Activated CD4-positive, alpha-beta T cell treated with anti-CD3 and anti-CD28 coated beads, Interleukin-2, amount 10 ng/mL, durations not matched to agents 24 days and 14 days (primary cell): ENCODE measurements around the gene DDX27. TPM values are rescaled to one million over a fixed set of nuclear protein-coding genes. Genes with fewer than 3 reads are reported as not detected.
"Not testable (repeated sequence)": the region's sequence is repeated elsewhere in the genome, so short reads cannot be mapped to it uniquely, and the experiment has no call there.

Source experiments
- DNase-seq: peaks from one replicate; pipeline ENCODE4 v3.0.0; 2022
- H3K27ac Mint-ChIP-seq: one replicate; pipeline ENCODE4 v1.8.0; 2022; ENCODE audit warnings: mild to moderate bottlenecking, mixed read lengths
- H3K27me3 Mint-ChIP-seq: one replicate; pipeline ENCODE4 v1.8.0; 2022; ENCODE audit warnings: mixed read lengths
- H3K36me3 Mint-ChIP-seq: one replicate; pipeline ENCODE4 v1.8.0; 2022; ENCODE audit warnings: low read depth, mild to moderate bottlenecking, mixed read lengths
- H3K4me1 Mint-ChIP-seq: one replicate; pipeline ENCODE4 v1.8.0; 2021; ENCODE audit warnings: mixed read lengths
- H3K4me3 Mint-ChIP-seq: one replicate; pipeline ENCODE4 v1.8.0; 2022; ENCODE audit warnings: mild to moderate bottlenecking, moderate library complexity, mixed read lengths
- H3K9me3 Mint-ChIP-seq: one replicate; pipeline ENCODE4 v1.8.0; 2021; ENCODE audit warnings: mixed read lengths
- intact Hi-C: fragments of 100-400 bp; cut with micrococcal nuclease; formaldehyde crosslinking; loops from one replicate; pipeline ENCODE4 v1.15.1; 2023
- total RNA-seq: library from RNA; stranded (reverse); gene quantifications from 2 replicates; pipeline ENCODE4 v1.2.3, GENCODE V29; 2022

Gene DDX27, protein sequence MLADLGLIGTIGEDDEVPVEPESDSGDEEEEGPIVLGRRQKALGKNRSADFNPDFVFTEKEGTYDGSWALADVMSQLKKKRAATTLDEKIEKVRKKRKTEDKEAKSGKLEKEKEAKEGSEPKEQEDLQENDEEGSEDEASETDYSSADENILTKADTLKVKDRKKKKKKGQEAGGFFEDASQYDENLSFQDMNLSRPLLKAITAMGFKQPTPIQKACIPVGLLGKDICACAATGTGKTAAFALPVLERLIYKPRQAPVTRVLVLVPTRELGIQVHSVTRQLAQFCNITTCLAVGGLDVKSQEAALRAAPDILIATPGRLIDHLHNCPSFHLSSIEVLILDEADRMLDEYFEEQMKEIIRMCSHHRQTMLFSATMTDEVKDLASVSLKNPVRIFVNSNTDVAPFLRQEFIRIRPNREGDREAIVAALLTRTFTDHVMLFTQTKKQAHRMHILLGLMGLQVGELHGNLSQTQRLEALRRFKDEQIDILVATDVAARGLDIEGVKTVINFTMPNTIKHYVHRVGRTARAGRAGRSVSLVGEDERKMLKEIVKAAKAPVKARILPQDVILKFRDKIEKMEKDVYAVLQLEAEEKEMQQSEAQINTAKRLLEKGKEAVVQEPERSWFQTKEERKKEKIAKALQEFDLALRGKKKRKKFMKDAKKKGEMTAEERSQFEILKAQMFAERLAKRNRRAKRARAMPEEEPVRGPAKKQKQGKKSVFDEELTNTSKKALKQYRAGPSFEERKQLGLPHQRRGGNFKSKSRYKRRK
- 56.5 and 56.9 TPM in 2 replicates for total RNA-seq

DNA sequence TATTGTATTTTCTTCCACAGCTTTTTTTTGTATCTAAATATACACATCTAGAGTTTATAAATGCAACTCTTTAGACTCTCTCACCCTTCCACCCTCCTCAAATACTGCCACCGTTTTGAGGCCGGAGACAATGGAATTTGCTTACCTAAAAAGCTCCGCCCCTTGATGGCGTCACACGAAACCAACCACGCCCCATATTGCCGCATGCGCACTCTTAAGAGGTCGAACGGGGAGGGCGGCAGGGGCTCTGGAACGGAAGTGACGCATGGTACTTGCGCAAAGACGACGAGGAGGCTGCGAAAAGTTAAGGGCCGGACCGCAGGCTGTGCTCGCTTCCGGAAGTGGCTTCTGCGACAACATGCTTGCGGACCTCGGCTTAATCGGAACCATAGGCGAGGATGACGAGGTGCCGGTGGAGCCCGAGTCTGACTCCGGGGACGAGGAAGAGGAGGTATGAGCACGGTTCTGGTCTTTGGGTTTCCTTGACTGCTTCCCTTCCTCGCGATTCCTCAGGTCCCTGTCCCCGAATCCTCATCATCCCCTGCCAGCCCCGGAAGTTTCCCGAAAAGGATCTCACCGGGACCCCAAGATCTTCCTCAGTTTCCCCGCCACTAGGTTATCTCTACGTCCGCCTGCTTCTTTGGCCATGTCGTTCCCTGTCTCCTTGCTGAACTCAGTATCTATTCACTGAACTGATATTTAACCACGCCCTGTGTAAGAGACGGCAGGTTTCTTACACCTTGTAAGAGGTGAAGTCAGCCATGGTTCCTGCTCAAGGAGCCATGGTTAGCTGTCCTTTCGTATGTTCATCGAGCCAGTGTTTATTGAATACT, at the start of gene DDX27:
Gene DDX27 (plus strand): TSS at position 326 of the 833 bp plus-strand sequence. CDS start 33 bp downstream, at position 359.
- H3K27ac Mint-ChIP-seq: peak within 1 kb of the TSS; percentile 97
- H3K27me3 Mint-ChIP-seq: peaks cover 4% of the 10 kb centered on the region
- peaks cover 30% of the 10 kb centered on the region for H3K36me3 Mint-ChIP-seq
- DNase-seq: peak; percentile 99
- no peaks in the 10 kb centered on the region for H3K9me3 Mint-ChIP-seq
- intact Hi-C loops: loop anchor here (1.0 to 10.0 kb wide), 4 partner anchors 32 to 173 kb away; partner anchors contain the start of gene CSE1L
- H3K4me1 Mint-ChIP-seq: peaks cover 18% of the 10 kb centered on the region
- H3K4me3 Mint-ChIP-seq: peak within 1 kb of the TSS; percentile 94

DNA sequence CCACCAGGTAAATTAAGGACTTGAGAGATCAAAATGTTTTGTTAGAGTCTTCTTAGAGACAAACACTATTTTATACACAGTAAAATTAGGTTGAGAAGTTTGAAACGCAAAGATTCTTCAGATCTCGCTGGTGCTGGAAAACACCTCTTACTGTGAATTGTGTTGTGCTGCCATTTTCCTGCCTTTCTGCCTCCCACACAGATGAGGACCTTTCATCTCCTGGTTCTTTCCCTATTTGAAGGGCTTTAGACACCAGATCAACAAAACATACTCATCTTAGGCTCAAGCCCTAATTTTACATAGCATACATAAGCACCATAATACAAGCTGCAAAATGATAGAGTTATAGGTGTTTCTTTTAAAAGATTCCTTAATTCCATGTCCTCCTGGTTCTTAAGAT, 49.7 kb upstream of the DDX27 start:
- Mint-ChIP-seq H3K27me3 (no peaks in the 10 kb centered on the region), H3K4me3 (no peak overlapping the region), H3K27ac (peak overlapping the region; percentile 50), H3K9me3 (no peaks in the 10 kb centered on the region), H3K4me1 (peaks cover 57% of the 10 kb centered on the region), H3K36me3 (peaks cover 38% of the 10 kb centered on the region)
- no peak for DNase-seq
- intact Hi-C loops: loop anchor here (5.0 to 10.0 kb wide), 4 partner anchors 45 to 425 kb away; partner anchors contain the start of genes DDX27 and ZNFX1

DNA sequence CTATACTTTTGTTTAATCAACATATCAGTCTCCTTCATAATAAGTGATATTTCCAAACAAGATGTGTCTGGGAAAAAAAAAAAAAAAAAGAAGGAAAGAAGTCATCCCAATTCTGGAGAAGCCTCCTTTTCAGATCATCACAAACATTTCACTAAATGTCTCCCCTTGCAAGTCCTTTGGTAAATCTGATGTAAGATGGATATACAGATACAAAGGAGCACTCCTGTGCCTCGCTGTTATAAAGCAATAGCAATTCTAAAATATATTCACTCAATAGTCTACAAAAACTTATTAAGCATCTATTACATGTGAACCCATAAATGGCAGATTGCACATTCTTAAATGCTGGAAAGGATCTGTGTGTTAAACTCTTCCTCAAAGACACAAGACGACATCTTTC, 48.5 kb upstream of the DDX27 start:
- intact Hi-C loops: no loop called here
- H3K27me3 Mint-ChIP-seq: no peaks in the 10 kb centered on the region
- H3K9me3 Mint-ChIP-seq: no peaks in the 10 kb centered on the region
- no peak for DNase-seq
- H3K27ac Mint-ChIP-seq: peak overlapping the region; percentile 43
- H3K4me1 Mint-ChIP-seq: peaks cover 54% of the 10 kb centered on the region
- no peak overlapping the region for H3K4me3 Mint-ChIP-seq
- H3K36me3 Mint-ChIP-seq: peaks cover 34% of the 10 kb centered on the region

DNA sequence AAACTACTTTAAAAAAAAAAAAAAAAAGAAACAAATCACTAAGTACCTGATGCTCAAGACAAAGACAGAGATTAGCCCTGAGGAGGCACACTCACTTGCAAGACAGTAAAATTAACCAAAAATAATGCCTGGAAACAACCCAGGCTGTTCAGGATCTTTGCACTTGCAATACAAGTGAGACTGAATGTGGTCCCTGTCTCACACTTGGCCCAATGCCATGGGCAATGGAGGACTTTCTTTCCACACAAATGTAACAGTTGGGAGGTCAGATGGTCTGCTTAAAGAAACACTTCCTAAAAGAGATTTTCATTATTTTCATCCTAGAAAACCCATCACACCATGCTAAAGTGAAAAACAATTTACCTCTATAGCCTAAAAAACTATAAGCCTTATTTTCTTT, 47.3 kb upstream of the DDX27 start:
- intact Hi-C loops: no loop called here
- DNase-seq: no peak
- Mint-ChIP-seq H3K4me3 (no peak overlapping the region), H3K36me3 (peaks cover 32% of the 10 kb centered on the region), H3K27me3 (no peaks in the 10 kb centered on the region), H3K9me3 (no peaks in the 10 kb centered on the region), H3K4me1 (peaks cover 43% of the 10 kb centered on the region), H3K27ac (no peak overlapping the region)

DNA sequence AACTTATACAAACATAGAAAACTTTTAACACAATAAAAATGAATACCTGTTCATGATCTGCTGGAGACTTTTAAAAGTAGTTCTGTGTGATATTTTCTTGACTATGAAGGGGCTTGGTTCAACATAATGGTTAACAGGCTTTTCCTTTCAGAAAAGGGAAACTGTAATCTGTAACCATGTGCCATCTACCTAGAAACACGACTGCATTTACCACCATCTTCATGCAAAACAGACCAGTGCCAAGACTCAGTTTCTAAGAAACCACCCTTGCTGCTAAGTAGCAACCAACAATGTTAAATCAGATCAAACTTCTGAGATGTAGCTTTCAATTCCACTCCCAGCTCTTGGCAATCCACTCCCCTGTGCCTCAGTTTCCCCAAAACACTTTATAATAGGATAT, 46.8 kb upstream of the DDX27 start:
- H3K4me3 Mint-ChIP-seq: no peak overlapping the region
- no peaks in the 10 kb centered on the region for H3K9me3 Mint-ChIP-seq
- H3K36me3 Mint-ChIP-seq: peaks cover 32% of the 10 kb centered on the region
- no peak for DNase-seq
- peak overlapping the region; percentile 0 for H3K27ac Mint-ChIP-seq
- H3K4me1 Mint-ChIP-seq: peaks cover 39% of the 10 kb centered on the region
- intact Hi-C loops: no loop called here
- no peaks in the 10 kb centered on the region for H3K27me3 Mint-ChIP-seq

DNA sequence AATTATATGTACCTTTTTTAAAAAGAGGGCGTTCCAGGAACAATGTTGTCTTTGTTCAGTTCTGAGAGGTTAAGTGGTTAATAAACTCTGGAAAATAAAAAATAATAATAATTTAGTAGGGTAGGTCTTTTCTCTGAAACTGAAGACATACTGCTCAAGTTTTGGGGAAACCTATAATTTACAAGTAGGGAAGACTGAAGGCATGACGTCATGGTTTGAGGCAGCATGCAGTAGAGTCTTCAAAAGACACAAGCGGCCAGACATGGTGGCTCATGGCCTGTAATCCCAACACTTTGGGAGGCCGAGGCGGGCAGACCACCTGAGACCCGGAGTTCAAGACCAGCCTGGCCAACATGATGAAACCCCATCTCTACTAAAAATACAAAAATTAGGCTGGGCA, 45.0 kb upstream of the DDX27 start:
- no peak for DNase-seq
- Mint-ChIP-seq H3K9me3 (no peaks in the 10 kb centered on the region), H3K4me3 (no peak overlapping the region), H3K27ac (no peak overlapping the region), H3K27me3 (no peaks in the 10 kb centered on the region), H3K4me1 (peaks cover 25% of the 10 kb centered on the region), H3K36me3 (peaks cover 37% of the 10 kb centered on the region)
- intact Hi-C loops: no loop called here

DNA sequence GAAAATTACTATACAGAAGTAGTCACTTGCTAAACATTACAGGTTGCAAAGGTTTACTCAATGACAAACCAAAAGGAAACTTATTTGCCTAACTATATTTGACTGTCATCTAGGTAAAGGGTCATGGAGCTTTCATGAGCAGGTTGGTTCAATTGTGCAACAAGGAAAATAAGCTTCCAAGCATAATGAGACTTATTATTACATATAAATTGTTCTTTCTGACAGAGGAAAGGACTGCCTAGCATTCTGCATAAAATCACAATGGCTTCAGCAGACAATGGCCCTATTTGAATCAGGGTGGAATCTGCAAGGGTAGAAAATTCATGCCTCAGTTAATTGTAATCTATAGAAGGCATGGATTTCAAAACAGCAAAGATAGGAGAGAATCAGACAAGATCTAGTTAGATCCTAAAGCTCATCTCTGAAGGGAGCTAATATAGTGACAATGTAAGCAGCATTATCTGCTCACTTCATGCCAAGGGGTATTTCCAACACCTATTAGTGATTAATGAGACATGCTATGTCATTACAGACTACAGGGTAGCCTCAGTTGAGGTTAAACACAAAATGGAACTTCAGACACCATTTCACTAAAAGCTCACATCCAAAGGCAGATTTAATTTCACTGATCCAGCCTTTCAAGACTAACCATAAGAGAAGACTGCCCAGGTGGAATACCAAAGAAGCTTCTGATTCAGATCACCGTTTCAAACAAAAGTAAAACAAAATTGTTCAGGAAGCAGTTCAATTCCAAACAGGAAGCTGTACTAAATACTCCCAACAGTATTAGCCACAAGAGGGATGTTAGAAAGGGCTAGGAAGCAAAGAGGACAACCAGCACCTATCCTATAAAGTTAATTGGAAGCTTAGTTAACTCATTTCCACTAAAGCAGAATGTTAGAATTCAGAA, 39.6 kb upstream of the DDX27 start:
- Mint-ChIP-seq H3K27me3 (no peaks in the 10 kb centered on the region), H3K36me3 (peaks cover 19% of the 10 kb centered on the region), H3K27ac (peak overlapping the region; percentile 63), H3K4me3 (no peak overlapping the region), H3K9me3 (no peaks in the 10 kb centered on the region), H3K4me1 (peaks cover 40% of the 10 kb centered on the region)
- intact Hi-C loops: no loop called here
- DNase-seq: no peak

DNA sequence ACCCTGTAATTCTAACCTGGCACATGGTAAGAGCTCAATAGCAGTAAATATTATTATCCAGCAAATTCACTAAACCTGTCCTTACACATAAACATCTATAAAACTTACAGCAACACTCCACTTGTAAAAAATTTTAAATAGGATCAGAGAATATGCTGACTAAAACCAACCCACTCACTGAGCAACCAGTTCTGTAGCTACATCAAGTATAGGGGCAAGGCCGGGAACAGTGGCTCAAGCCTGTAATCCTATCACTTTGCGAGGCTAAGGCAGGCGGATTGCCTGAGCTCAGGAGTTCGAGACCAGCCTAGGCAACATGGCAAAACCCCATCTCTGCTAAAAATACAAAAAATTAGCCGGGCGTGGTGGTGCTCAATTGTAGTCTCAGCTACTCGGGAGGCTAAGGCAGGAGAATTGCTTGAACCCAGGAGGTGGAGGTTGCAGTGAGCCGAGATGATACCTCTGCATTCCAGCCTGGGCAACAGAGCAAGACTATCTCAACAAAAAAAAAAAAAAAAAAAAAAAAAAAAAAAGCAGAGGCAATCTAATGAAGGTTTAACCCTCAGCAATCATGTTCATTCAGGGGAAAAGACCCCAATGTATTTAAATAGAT, 37.8 kb upstream of the DDX27 start:
- Mint-ChIP-seq H3K27me3 (no peaks in the 10 kb centered on the region), H3K4me3 (no peak overlapping the region), H3K4me1 (peaks cover 54% of the 10 kb centered on the region), H3K9me3 (no peaks in the 10 kb centered on the region), H3K27ac (no peak overlapping the region), H3K36me3 (peaks cover 26% of the 10 kb centered on the region)
- intact Hi-C loops: no loop called here
- DNase-seq: no peak

DNA sequence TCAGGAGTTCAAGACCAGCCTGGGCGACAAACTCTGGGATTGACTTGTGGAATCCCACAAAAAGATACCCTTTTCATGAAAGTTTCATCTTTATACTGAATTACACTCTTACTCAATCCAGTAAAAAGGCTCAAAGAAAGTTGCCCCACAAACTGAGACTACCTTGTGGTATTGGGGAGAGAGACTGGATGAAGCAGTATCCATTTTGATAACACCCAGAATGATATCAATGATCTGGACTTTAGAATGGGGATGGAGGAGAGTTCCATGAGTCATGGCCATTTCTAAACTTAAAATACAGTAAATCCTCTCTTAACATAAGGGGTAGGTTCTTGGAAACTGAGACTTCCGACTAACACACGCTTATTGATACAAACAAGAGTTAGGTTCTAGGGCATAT, 35.8 kb upstream of the DDX27 start:
- H3K4me1 Mint-ChIP-seq: peaks cover 61% of the 10 kb centered on the region
- DNase-seq: no peak
- no peaks in the 10 kb centered on the region for H3K9me3 Mint-ChIP-seq
- H3K36me3 Mint-ChIP-seq: peaks cover 24% of the 10 kb centered on the region
- H3K27ac Mint-ChIP-seq: peak overlapping the region; percentile 34
- peak overlapping the region; percentile 47 for H3K4me3 Mint-ChIP-seq
- intact Hi-C loops: no loop called here
- H3K27me3 Mint-ChIP-seq: no peaks in the 10 kb centered on the region

DNA sequence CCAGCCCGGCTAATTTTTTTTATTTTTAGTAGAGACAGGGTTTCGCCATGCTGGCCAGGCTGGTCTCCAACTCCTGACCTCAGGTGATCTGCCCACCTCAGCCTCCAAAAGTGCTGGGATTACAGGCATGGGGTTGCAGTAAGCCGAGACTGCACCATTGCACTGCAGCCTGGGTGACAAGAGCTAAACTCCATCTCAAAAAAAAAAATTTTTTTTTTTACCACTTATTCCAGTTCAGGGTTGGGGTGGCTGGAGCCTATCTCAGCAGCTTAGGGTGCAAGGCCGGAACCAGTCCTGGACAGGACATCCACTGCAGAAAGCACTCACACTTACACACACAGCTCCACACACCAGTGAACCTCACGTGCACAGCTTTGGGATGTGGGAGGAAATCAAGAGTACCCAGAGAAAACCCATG, 35.1 kb upstream of the DDX27 start:
- H3K27me3 Mint-ChIP-seq, H3K4me3 Mint-ChIP-seq, H3K9me3 Mint-ChIP-seq, DNase-seq, intact Hi-C loops: not testable (repeated sequence)
- H3K4me1 Mint-ChIP-seq: peaks cover 63% of the 10 kb centered on the region
- H3K27ac Mint-ChIP-seq: peak overlapping the region; percentile 53
- H3K36me3 Mint-ChIP-seq: peaks cover 24% of the 10 kb centered on the region

DNA sequence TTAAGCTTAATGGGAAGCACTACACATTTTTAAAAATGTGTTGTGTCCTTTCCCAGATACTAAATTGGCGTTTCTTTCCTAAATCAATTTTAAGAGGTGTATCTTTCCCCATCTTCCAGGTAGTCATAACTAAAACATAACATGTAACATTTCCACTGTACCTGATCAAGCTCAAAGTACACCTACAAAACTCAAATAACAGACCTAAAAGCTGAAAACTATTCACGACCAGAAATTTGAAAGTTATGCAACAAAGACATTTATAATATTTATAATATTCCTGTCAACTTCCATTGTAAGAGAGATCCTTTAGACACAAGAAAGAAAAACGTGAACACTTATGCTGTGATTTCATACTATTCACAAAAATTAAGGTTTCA, 34.5 kb upstream of the DDX27 start:
- Mint-ChIP-seq H3K9me3 (no peaks in the 10 kb centered on the region), H3K36me3 (peaks cover 24% of the 10 kb centered on the region), H3K4me1 (peaks cover 59% of the 10 kb centered on the region), H3K27ac (no peak overlapping the region), H3K27me3 (peaks cover under 1% of the 10 kb centered on the region), H3K4me3 (no peak overlapping the region)
- DNase-seq: no peak
- intact Hi-C loops: loop anchor here (5.0 kb wide), 1 partner anchor 52 kb away; no protein-coding TSS in a partner anchor

DNA sequence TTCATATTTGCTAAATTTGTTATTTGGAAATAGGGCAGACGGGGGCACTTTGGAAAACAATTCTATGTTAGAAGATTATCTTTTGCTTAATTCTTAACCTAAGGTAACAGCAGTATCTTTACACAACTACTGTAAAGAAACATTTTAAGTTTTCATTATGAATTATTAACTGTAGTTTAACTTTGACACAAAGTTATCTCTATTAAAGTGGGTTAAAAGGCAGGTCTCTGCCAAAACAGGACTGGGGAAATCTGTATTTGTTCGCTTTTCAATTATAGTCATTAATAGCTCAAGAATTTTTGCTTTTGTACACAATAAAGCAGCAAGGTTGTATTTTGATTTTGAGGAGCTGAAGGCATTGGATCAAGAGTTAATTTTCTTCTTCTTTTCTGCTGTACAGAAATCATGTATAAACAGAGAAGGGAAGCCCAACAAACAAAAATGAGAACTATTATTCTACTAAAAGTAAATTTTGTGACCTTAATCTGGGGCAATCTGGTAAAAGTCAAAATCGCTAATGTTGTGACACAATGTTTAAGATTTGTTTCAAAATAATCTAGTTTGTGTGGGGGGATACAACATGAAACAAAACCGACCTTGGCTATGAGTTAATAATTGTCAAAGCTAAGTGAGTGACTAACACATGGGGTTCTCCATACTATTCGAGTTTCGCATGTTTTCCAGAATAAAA, 34.0 kb upstream of the DDX27 start:
- Mint-ChIP-seq H3K27me3 (peaks cover 2% of the 10 kb centered on the region), H3K36me3 (peaks cover 24% of the 10 kb centered on the region), H3K27ac (peak overlapping the region; percentile 34), H3K9me3 (no peaks in the 10 kb centered on the region), H3K4me3 (peak overlapping the region; percentile 95), H3K4me1 (peaks cover 56% of the 10 kb centered on the region)
- no peak for DNase-seq
- intact Hi-C loops: loop anchor here (5.0 kb wide), 1 partner anchor 53 kb away; no protein-coding TSS in a partner anchor
